Neuronal stem cell (in vitro differentiated cells): ENCODE results near the gene RANBP10.
A peak's percentile ranks its signal among the peaks of the same experiment; 100 is the strongest.

Experiments
- DNase-seq: peaks from one replicate; pipeline ENCODE4 v3.0.0-alpha.2; 2013; ENCODE audit warnings: low spot score
- H2AFZ ChIP-seq: one replicate; pipeline ENCODE4 v1.6.1; 2013; ENCODE audit warnings: mild to moderate bottlenecking, low read length, inconsistent platforms
- H2AK5ac ChIP-seq: 2 replicates; pipeline ENCODE4 v1.6.1; 2013; ENCODE audit warnings: low read depth, mild to moderate bottlenecking, inconsistent platforms, low read length, moderate library complexity, mixed read lengths
- H2BK120ac ChIP-seq: 2 replicates; pipeline ENCODE4 v1.6.1; 2013; ENCODE audit warnings: low read depth, mild to moderate bottlenecking, inconsistent platforms, low read length, moderate library complexity, mixed read lengths
- H2BK12ac ChIP-seq: one replicate; pipeline ENCODE4 v1.6.1; 2013; ENCODE audit warnings: low read length, inconsistent platforms
- H2BK15ac ChIP-seq: 2 replicates; pipeline ENCODE4 v1.6.1; 2013; ENCODE audit warnings: mild to moderate bottlenecking, low read length, inconsistent platforms, mixed read lengths
- H2BK5ac ChIP-seq: one replicate; pipeline ENCODE4 v1.6.1; 2013; ENCODE audit warnings: inconsistent platforms, mild to moderate bottlenecking, low read length, moderate library complexity
- H3K14ac ChIP-seq: one replicate; pipeline ENCODE4 v1.6.1; 2013; ENCODE audit warnings: low read length, inconsistent platforms
- H3K18ac ChIP-seq: 2 replicates; pipeline ENCODE4 v1.6.1; 2013; ENCODE audit warnings: low read length, inconsistent platforms
- H3K23ac ChIP-seq: 2 replicates; pipeline ENCODE4 v1.6.1; 2013; ENCODE audit warnings: low read depth, mild to moderate bottlenecking, mixed read lengths, low read length, inconsistent platforms; ENCODE audit not compliant: poor library complexity
- H3K27ac ChIP-seq: replicated peaks from 3 replicates; pipeline ENCODE4 v1.5.1; 2013; ENCODE audit warnings: low read length, inconsistent platforms
- H3K27me3 ChIP-seq, 3 experiments: 2 replicates each; pipeline ENCODE4 v1.6.1; 2013; ENCODE audit warnings: low read length in 3 of 3, mild to moderate bottlenecking in 2 of 3, inconsistent platforms in 1 of 3, low read depth in 1 of 3, mixed read lengths in 1 of 3, moderate library complexity in 1 of 3; ENCODE audit not compliant: control insufficient read depth in 3 of 3, insufficient read depth in 3 of 3
- H3K36me3 ChIP-seq, 2 donors: replicated peaks in 1 of 2; 2 replicates each; pipeline ENCODE4 v1.6.1; 2013; ENCODE audit warnings: low read length in 2 of 2; ENCODE audit not compliant: control insufficient read depth in 2 of 2, insufficient read depth in 2 of 2
- H3K4ac ChIP-seq: 2 replicates; pipeline ENCODE4 v1.6.1; 2013; ENCODE audit warnings: inconsistent platforms, mild to moderate bottlenecking, low read length, moderate library complexity
- H3K4me1 ChIP-seq, 2 donors: 1 replicate in 1 of 2; 2 replicates in 1 of 2; pipeline ENCODE4 v1.6.1; 2013; ENCODE audit warnings: low read length in 2 of 2, low read depth in 1 of 2; ENCODE audit not compliant: control insufficient read depth in 2 of 2, insufficient read depth in 1 of 2
- H3K4me2 ChIP-seq: one replicate; pipeline ENCODE4 v1.6.1; 2013; ENCODE audit warnings: mild to moderate bottlenecking, low read length, inconsistent platforms; ENCODE audit not compliant: insufficient read depth, poor library complexity, severe bottlenecking
- H3K4me3 ChIP-seq, 2 donors: 2 replicates each; pipeline ENCODE4 v1.5.1; 2013; ENCODE audit warnings: low read length in 2 of 2, mild to moderate bottlenecking in 2 of 2, inconsistent platforms in 1 of 2, moderate library complexity in 1 of 2
- H3K79me1 ChIP-seq: one replicate; pipeline ENCODE4 v1.6.1; 2013; ENCODE audit warnings: low read depth, mild to moderate bottlenecking, inconsistent platforms, low read length, moderate library complexity
- H3K9ac ChIP-seq: one replicate; pipeline ENCODE4 v1.6.1; 2013; ENCODE audit warnings: mild to moderate bottlenecking, low read depth, low read length, inconsistent platforms; ENCODE audit not compliant: poor library complexity
- H3K9me3 ChIP-seq, 2 donors: replicated peaks in 1 of 2; 2 replicates each; pipeline versions ENCODE3 to v1.6.1; 2013; ENCODE audit warnings: low read length in 2 of 2, mild to moderate bottlenecking in 2 of 2, inconsistent platforms in 1 of 2, low read depth in 1 of 2, mixed read lengths in 1 of 2, moderate library complexity in 1 of 2; ENCODE audit not compliant: control insufficient read depth in 2 of 2, insufficient read depth in 1 of 2
- H4K8ac ChIP-seq: one replicate; pipeline ENCODE4 v1.6.1; 2013; ENCODE audit warnings: low read depth, mild to moderate bottlenecking, inconsistent platforms, low read length, moderate library complexity
- H4K91ac ChIP-seq: one replicate; pipeline ENCODE4 v1.6.1; 2013; ENCODE audit warnings: low read length, low read depth, mild to moderate bottlenecking, inconsistent platforms; ENCODE audit not compliant: poor library complexity
- WGBS, 2 donors: extraction: QIAGEN DNeasy Blood & Tissue Kit; methylation state at CpG; one replicate each; pipeline ENCODE4 v1.1.7; 2013; ENCODE audit warnings: missing lambda C conversion rate in 2 of 2, mixed read lengths in 1 of 2; ENCODE audit not compliant: insufficient read length in 2 of 2, insufficient replicate concordance in 1 of 2; ENCODE audit errors: extremely low coverage in 2 of 2; 5-methylcytosine and 5-hydroxymethylcytosine counted together

RANBP10 gene

DNA sequence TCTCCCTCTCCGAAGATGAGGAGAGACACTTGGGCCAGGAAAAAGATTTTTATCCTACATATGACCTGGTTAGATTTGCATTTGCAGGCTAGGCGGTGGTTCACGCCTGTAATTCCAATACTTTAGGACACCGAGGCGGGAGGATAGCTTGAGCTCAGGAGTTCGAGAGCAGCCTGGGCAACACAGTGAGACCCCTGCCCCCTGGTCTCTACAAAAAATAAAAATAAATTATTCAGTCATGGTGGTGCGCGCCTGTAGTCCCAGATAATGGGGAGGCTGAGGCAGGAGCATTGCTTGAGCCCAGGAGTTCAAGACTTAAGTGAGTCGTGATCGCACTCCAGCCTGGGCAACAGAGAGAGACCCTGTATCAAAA lies 27.9 kb upstream of the RANBP10 start:
- Histone ChIP-seq H3K27me3 (no peaks in the 10 kb centered on the region), H3K4me1 (peaks cover 6 to 8% of the 10 kb centered on the region in 2 donors), H2BK15ac (no peak overlapping the region), H3K4ac (no peak overlapping the region), H3K9me3 (no peaks in the 10 kb centered on the region), H2AFZ (peak overlapping the region; percentile 82), H3K14ac (no peak overlapping the region), H2AK5ac (no peak overlapping the region), H3K9ac (no peak overlapping the region), H4K8ac (no peak overlapping the region), H2BK120ac (no peak overlapping the region), H2BK5ac (no peak overlapping the region), H3K27ac (no peak overlapping the region), H3K36me3 (peaks cover 27 to 33% of the 10 kb centered on the region in 2 donors), H3K18ac (no peak overlapping the region), H3K23ac (no peak overlapping the region), H3K4me2 (no peak overlapping the region), H3K4me3 (peak overlapping the region in 1 of 2 donors; percentile 93), H2BK12ac (no peak overlapping the region), H3K79me1 (peaks cover 3% of the 10 kb centered on the region), H4K91ac (no peak overlapping the region)
- WGBS, 2 donors = no CpG with 5 or more reads among the region's 10 CpGs
- DNase-seq = no peak

DNA sequence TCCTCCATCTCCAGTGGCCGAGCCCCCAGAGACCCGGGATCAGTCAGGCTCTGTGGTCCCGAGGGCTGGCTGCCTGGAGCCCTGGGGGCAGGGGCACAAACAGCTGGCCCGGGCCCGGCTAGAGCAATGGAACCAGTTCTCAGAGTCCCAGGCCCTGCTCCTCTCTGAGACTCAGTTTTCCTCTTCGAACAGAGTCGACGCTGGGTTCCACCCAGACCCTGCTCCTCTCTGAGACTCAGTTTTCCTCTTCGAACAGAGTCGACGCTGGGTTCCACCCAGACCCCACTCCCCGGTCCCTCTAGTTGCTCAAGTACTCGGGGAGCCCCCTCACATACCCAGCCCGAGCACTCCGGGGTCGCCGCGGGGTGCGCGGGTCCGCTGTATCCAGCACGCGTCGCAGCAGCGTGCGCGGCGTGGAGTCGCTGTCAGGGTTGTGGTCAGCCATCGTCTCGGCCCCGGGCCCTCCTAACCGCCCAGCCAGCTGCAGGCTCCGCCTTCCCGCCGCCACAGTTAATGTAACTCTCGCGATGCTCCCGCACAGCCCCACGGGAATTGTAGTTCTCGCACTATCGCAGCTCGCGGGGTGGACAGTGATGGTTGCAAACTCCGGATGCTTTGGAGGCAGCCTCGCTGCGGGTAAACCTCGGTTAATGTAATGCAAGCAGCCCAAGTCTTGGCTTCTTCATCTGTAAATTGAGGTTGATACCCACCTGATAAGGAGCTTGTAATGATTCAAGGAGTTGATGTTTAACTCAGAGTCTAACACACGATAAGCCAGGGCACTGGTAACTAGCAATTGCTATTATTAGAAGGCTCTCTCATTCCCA lies 27.3 kb upstream of the RANBP10 start:
- WGBS, 2 donors = no CpG with 5 or more reads among the region's 49 CpGs
- H3K79me1 ChIP-seq = peaks cover 3% of the 10 kb centered on the region
- no peak overlapping the region for H3K4ac ChIP-seq
- peak overlapping the region; percentile 82 for H2AFZ ChIP-seq
- peak overlapping the region; percentile 59 for H3K23ac ChIP-seq
- no peak overlapping the region for H2BK120ac ChIP-seq
- DNase-seq = peak; percentile 90
- no peak overlapping the region for H3K27ac ChIP-seq
- H3K14ac ChIP-seq = no peak overlapping the region
- peak overlapping the region; percentile 88 to 93 for H3K4me3 ChIP-seq
- no peak overlapping the region for H4K8ac ChIP-seq
- no peaks in the 10 kb centered on the region for H3K27me3 ChIP-seq
- H2BK12ac ChIP-seq = no peak overlapping the region
- no peak overlapping the region for H2BK5ac ChIP-seq
- no peak overlapping the region for H4K91ac ChIP-seq
- no peak overlapping the region for H2BK15ac ChIP-seq
- peaks cover 6 to 8% of the 10 kb centered on the region in 2 donors for H3K4me1 ChIP-seq
- peak overlapping the region; percentile 81 for H3K9ac ChIP-seq
- no peaks in the 10 kb centered on the region for H3K9me3 ChIP-seq
- peaks cover 29 to 39% of the 10 kb centered on the region in 2 donors for H3K36me3 ChIP-seq
- no peak overlapping the region for H2AK5ac ChIP-seq
- peak overlapping the region; percentile 94 for H3K4me2 ChIP-seq
- H3K18ac ChIP-seq = peak overlapping the region; percentile 54

DNA sequence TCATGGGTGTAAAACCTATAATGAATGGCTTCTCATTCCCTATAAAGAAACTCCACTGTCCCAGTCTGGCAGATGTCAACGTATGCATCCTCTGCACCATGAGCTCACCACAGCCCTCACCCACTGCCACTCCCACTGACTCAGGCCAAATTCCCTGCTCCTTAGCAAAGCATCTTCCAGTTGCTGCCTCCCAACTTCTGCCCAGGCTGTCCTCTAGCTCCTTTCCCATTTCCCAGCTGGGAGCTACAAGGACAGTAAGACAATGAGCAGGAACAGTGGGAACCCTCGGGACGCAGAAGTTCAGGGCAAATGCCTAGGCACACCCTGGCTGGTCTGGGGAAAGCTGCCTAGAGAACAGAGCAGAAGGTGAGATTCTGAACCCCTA lies 26.7 kb upstream of the RANBP10 start:
- no peak overlapping the region for H2BK15ac ChIP-seq
- no peaks in the 10 kb centered on the region for H3K9me3 ChIP-seq
- no peak overlapping the region for H2BK120ac ChIP-seq
- no peaks in the 10 kb centered on the region for H3K27me3 ChIP-seq
- H3K23ac ChIP-seq = no peak overlapping the region
- no peak overlapping the region for H4K91ac ChIP-seq
- peak overlapping the region; percentile 88 to 93 for H3K4me3 ChIP-seq
- no peak overlapping the region for H3K27ac ChIP-seq
- H3K18ac ChIP-seq = no peak overlapping the region
- H2AK5ac ChIP-seq = no peak overlapping the region
- H2AFZ ChIP-seq = peak overlapping the region; percentile 82
- peaks cover 6 to 8% of the 10 kb centered on the region in 2 donors for H3K4me1 ChIP-seq
- H3K14ac ChIP-seq = no peak overlapping the region
- H3K79me1 ChIP-seq = peaks cover 3% of the 10 kb centered on the region
- DNase-seq = no peak
- peak overlapping the region; percentile 94 for H3K4me2 ChIP-seq
- no peak overlapping the region for H2BK12ac ChIP-seq
- H2BK5ac ChIP-seq = no peak overlapping the region
- no peak overlapping the region for H4K8ac ChIP-seq
- H3K4ac ChIP-seq = no peak overlapping the region
- H3K36me3 ChIP-seq = peaks cover 31 to 45% of the 10 kb centered on the region in 2 donors
- H3K9ac ChIP-seq = peak overlapping the region; percentile 65
- no CpG with 5 or more reads among the region's 3 CpGs for WGBS, 2 donors

DNA sequence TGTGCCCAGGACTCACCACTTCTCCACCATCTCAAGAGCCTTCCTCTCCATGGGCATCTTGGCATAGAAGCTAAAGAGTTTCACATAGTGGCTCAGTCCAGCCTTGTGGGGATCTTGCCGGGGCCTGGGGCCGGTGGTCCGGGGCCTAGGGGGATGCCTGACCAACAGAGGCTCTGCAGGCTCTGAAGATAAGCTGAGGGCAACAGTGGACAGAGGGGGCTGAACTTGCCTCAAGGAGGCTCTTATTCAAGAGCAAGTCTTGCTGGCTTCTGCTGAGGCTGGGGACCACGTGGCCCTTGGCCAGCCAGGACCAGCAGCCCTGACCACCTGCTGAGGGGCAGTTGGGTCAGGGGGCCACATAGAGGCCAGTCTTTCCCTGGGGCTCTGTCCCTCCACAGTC lies 22.3 kb upstream of the RANBP10 start:
- no CpG with 5 or more reads among the region's 4 CpGs for WGBS, 2 donors
- no peak overlapping the region for H2AFZ ChIP-seq
- H3K79me1 ChIP-seq = peaks cover 3% of the 10 kb centered on the region
- no peak overlapping the region for H3K4ac ChIP-seq
- no peak overlapping the region for H3K18ac ChIP-seq
- no peak overlapping the region for H2AK5ac ChIP-seq
- no peak overlapping the region for H3K4me3 ChIP-seq
- H3K4me2 ChIP-seq = no peak overlapping the region
- no peak overlapping the region for H2BK5ac ChIP-seq
- no peak overlapping the region for H3K9ac ChIP-seq
- DNase-seq = no peak
- H3K4me1 ChIP-seq = peaks cover 8 to 11% of the 10 kb centered on the region in 2 donors
- no peaks in the 10 kb centered on the region for H3K27me3 ChIP-seq
- H4K8ac ChIP-seq = no peak overlapping the region
- no peak overlapping the region for H2BK120ac ChIP-seq
- no peak overlapping the region for H3K27ac ChIP-seq
- H2BK15ac ChIP-seq = no peak overlapping the region
- H3K9me3 ChIP-seq = no peaks in the 10 kb centered on the region
- no peak overlapping the region for H2BK12ac ChIP-seq
- no peak overlapping the region for H4K91ac ChIP-seq
- peaks cover 35 to 73% of the 10 kb centered on the region in 2 donors for H3K36me3 ChIP-seq
- H3K23ac ChIP-seq = no peak overlapping the region
- H3K14ac ChIP-seq = no peak overlapping the region
